Mesothelial cell of epicardium (in vitro differentiated cells): Measurements from ENCODE around the gene HOXB3. TPM values are rescaled to one million over a fixed set of nuclear protein-coding genes. Genes with fewer than 3 reads are reported as not detected.

Experiments used
- DNase-seq, 2 experiments: peaks; one replicate each; pipeline ENCODE4 v3.0.0; 2021; ENCODE audit warnings: low spot score in 2 of 2; ENCODE audit not compliant: unreplicated experiment in 2 of 2
- H3K27ac Mint-ChIP-seq: 2 replicates; pipeline ENCODE4 v1.8.0; 2021; ENCODE audit warnings: mixed read lengths
- H3K27me3 Mint-ChIP-seq: 2 replicates; pipeline ENCODE4 v1.8.0; 2021; ENCODE audit warnings: low read depth, mixed read lengths
- H3K36me3 Mint-ChIP-seq: 2 replicates; pipeline ENCODE4 v1.8.0; 2021; ENCODE audit warnings: mixed read lengths
- H3K4me1 Mint-ChIP-seq: 2 replicates; pipeline ENCODE4 v1.8.0; 2021; ENCODE audit warnings: mixed read lengths
- H3K4me3 Mint-ChIP-seq: 2 replicates; pipeline ENCODE4 v1.8.0; 2021; ENCODE audit warnings: mild to moderate bottlenecking, moderate library complexity, mixed read lengths
- H3K9me3 Mint-ChIP-seq: 2 replicates; pipeline ENCODE4 v1.8.0; 2021; ENCODE audit warnings: mixed read lengths
- CTCF ChIP-seq: fragments of 200-600 bp; sonication (generic); IDR thresholded peaks from one replicate; pipeline ENCODE4 v1.5.0; 2021; ENCODE audit warnings: antibody characterized with exemption; ENCODE audit not compliant: unreplicated experiment
- total RNA-seq: library from RNA; stranded (reverse); gene quantifications from 3 replicates; pipeline ENCODE4 v1.2.1, GENCODE V29; 2021

The HOXB3 gene
- total RNA-seq, 1 donor from 2014 or later, result 303 TPM

DNA sequence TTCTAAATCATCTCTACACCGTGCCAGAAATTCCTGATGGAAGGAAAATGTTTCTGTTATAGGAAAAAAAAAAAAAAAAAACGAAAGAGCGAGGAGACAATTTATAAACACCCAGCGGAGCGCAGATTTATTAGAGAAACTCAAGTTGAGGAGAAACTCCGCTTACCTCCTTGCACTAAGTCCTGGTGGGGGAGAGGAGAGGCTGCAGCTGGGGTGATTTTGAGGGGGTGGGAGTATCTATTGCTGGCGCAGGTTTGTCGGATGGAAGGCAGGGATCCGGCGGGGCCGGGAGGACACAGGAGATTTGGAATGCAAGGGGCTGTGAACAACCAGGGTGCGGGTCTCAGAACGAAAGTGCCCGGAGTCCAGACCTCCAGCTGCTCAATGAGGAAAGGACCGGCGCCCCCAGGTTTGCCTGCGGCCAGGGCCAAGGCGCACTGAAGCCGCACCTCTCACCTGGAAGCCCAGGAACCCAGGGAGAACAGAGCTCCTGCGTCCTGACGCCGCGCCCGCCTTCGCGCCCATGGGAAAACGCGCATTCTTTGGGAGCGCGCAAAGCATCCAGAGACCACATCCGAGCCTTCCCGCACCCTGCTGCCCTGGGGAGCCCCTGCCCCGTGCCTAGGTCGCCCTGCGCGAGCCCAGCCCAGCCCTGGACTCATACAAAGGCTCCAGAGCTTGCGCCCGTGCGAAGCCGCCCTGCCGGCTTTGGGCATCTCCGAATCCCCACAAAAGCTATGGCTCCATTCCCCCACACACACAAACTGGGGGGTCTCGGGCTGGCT is 27.6 kb upstream of the HOXB3 start:
- H3K27me3 Mint-ChIP-seq, result peaks cover 53% of the 10 kb centered on the region
- peaks cover 64% of the 10 kb centered on the region for H3K4me1 Mint-ChIP-seq
- no peak for TF ChIP-seq CTCF
- no peaks in the 10 kb centered on the region for H3K9me3 Mint-ChIP-seq
- DNase-seq, result no peak
- peaks cover 15% of the 10 kb centered on the region for H3K36me3 Mint-ChIP-seq
- H3K4me3 Mint-ChIP-seq, result peak overlapping the region; percentile 69
- H3K27ac Mint-ChIP-seq, result peak overlapping the region; percentile 94

DNA sequence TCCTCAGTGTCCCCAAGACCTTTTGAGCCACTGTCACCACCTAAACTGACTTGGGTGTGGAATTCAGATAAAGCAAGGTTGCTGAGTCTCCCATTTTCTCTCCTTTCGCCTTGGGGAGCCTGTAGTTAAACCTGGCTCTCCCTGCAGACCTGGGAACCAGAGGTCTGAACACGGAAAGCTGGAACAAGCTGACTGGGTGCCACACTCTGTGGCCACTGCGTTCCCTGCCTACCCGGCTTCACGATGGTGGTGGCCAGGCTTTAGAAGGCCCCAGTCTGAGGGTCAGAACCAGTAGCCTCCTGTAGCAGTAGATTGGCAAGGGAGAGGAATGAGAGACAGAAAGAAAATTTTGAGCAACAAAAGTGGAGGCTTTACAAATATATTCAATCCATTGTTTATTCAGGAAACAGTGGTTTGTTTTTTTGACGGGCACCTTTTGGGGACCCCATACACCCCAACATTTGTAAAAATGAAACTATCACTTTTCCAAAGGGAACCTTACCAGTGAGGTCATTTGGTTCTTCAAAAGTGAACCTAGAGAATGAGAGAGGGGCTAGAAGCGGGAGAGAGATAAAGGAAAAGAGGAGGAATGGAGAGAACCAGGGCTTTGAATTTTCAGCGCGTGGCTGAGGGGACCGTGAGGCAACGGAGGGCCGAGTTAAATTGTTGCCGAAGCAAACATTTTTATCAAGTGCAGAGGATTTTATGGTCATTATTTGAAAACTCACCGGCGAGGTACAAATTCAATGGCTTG is 26.9 kb upstream of the HOXB3 start:
- peak overlapping the region; percentile 75 for H3K27ac Mint-ChIP-seq
- H3K9me3 Mint-ChIP-seq, result no peaks in the 10 kb centered on the region
- peaks cover 69% of the 10 kb centered on the region for H3K4me1 Mint-ChIP-seq
- H3K27me3 Mint-ChIP-seq, result peaks cover 45% of the 10 kb centered on the region
- TF ChIP-seq CTCF, result no peak
- DNase-seq, result no peak
- peak overlapping the region; percentile 69 for H3K4me3 Mint-ChIP-seq
- H3K36me3 Mint-ChIP-seq, result peaks cover 12% of the 10 kb centered on the region

GRCh38 chr17:48615963-48616716 is 26.1 kb upstream of the HOXB3 start:
- Mint-ChIP-seq H3K4me3 (peak overlapping the region; percentile 91), H3K9me3 (no peaks in the 10 kb centered on the region), H3K4me1 (peaks cover 69% of the 10 kb centered on the region), H3K27me3 (peaks cover 37% of the 10 kb centered on the region), H3K27ac (peak overlapping the region; percentile 99), H3K36me3 (peaks cover 7% of the 10 kb centered on the region)
- no peak for DNase-seq
- no peak for TF ChIP-seq CTCF

- H3K27ac Mint-ChIP-seq, result peak within 1 kb of the TSS; percentile 99
- H3K4me3 Mint-ChIP-seq, result peak within 1 kb of the TSS; percentile 91
These were observed 25.3 kb upstream of the HOXB3 start, which contains the start of gene HOXB8 for GRCh38 chr17:48615047-48615962. HOXB8 (minus strand) TSS chr17:48615292; CDS start chr17:48614704, 588 bp downstream.

More at GRCh38 chr17:48615047-48615962, 25.3 kb upstream of the HOXB3 start, which contains the start of gene HOXB8:
- no peak for TF ChIP-seq CTCF
- peaks cover 29% of the 10 kb centered on the region for H3K27me3 Mint-ChIP-seq
- H3K36me3 Mint-ChIP-seq, result peaks cover 4% of the 10 kb centered on the region
- no peaks in the 10 kb centered on the region for H3K9me3 Mint-ChIP-seq
- DNase-seq, result no peak
- H3K4me1 Mint-ChIP-seq, result peaks cover 64% of the 10 kb centered on the region
